Esophagus muscularis mucosa (tissue), 4 donors: ENCODE measurements around the gene NOL6.

Source experiments
- EP300 ChIP-seq: sonication (generic); formaldehyde crosslinking; IDR thresholded peaks from one replicate; pipeline ENCODE4 v1.6.1; 2017; ENCODE audit warnings: antibody characterized with exemption
- POLR2A ChIP-seq: fragments of 450-650 bp; IDR thresholded peaks from one replicate; pipeline ENCODE4 v1.6.1; 2017; ENCODE audit warnings: antibody characterized with exemption, moderate library complexity, mild to moderate bottlenecking, low read depth
- POLR2AphosphoS5 ChIP-seq, 2 donors: sonication (generic); formaldehyde crosslinking; IDR thresholded peaks; one replicate each; pipeline ENCODE4 v1.6.1; 2017; ENCODE audit warnings: antibody characterized with exemption in 2 of 2
- TF ChIP-seq, protein P1 (sequence below), 3 experiments: fragments of 200-600 bp in 2 of 3; fragments of 450-650 bp in 1 of 3; sonication (generic) in 2 of 3; IDR thresholded peaks; one replicate each; pipeline ENCODE4 v1.5.1; 2017 to 2019; ENCODE audit warnings: antibody characterized with exemption in 3 of 3, mild to moderate bottlenecking in 2 of 3, moderate library complexity in 1 of 3

DNA sequence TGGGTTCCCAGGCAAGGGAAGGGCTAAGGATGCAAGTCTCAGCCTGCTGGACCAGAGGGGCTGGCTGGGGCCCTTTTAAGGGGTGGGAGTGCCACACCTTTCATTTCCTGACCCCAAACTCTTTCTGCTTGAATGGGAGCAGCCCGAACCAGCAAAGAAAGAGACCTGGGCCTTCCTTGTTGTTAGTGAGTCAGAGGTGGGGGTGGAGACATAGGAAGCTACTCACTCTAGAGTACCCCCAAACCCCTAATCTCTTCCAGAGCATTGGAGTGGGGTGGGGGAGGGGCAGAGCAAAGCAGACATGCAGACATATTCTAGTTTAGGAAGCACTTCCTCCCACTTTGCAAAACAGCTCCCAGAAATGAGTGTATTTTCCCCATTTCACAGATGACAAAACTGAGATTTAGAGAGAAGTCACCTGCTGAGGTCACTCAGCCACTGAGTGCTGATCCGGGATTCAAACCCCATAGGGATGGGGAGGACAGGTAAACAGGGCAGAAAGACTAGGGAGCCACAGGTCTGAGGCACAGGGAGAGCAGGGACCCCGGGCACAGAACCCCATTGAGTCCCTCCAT lies 20.4 kb downstream of the NOL6 start:
- TF ChIP-seq, protein P1, sequence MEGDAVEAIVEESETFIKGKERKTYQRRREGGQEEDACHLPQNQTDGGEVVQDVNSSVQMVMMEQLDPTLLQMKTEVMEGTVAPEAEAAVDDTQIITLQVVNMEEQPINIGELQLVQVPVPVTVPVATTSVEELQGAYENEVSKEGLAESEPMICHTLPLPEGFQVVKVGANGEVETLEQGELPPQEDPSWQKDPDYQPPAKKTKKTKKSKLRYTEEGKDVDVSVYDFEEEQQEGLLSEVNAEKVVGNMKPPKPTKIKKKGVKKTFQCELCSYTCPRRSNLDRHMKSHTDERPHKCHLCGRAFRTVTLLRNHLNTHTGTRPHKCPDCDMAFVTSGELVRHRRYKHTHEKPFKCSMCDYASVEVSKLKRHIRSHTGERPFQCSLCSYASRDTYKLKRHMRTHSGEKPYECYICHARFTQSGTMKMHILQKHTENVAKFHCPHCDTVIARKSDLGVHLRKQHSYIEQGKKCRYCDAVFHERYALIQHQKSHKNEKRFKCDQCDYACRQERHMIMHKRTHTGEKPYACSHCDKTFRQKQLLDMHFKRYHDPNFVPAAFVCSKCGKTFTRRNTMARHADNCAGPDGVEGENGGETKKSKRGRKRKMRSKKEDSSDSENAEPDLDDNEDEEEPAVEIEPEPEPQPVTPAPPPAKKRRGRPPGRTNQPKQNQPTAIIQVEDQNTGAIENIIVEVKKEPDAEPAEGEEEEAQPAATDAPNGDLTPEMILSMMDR (IDR thresholded peaks at IDR 0.05): no peak
- TF ChIP-seq EP300: no peak
- TF ChIP-seq POLR2A: no peak
- TF ChIP-seq POLR2AphosphoS5 (IDR thresholded peaks at IDR 0.05): no peak
